Mesenteric fat pad (tissue), 1 donor: Measurements from ENCODE around the gene TH. TPM values are rescaled to one million over a fixed set of nuclear protein-coding genes. Genes with fewer than 3 reads are reported as not detected.

Experiments
- DNase-seq: peaks from one replicate; pipeline ENCODE4 v3.0.0-alpha.2; 2020; ENCODE audit warnings: low spot score
- total RNA-seq: library from RNA; stranded (reverse); fragmentation: NEBNext Ultra II Directional; extraction: Animal tissue kit (Norgen Biotek cat#: 25700); gene quantifications from one replicate; pipeline ENCODE4 v1.2.1, GENCODE V29; 2021
- donor health status: DM: yes; HTN: yes; CAD: no.

The TH gene
- total RNA-seq, 1 donor from 2014 or later = not detected

- peak; percentile 80 for DNase-seq
Measured at GRCh38 chr11:2208691-2209369, 37.2 kb upstream of the TH start.

GRCh38 chr11:2207773-2208621 lies 36.4 kb upstream of the TH start:
- DNase-seq = peak; percentile 74

DNA sequence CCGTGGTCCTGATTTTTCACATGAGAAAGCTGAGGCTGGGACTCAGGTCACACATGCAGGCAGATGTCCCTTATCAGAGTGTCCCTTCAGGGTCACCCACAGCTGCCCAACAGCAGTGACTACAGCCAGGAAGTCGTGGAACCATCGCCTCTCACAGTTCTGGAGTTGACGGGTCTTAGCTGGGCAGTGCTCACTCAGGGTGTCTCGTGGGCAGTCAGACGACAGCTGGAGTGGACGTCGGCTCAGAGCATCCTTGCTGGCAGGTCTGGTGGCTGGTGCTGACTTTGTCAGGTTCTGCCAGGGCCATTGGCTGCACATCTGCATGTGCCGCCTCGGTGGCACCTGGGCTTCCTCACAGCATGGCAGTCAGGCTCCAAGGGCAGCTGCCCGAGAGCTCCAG lies 35.6 kb upstream of the TH start:
- peak; percentile 76 for DNase-seq

DNA sequence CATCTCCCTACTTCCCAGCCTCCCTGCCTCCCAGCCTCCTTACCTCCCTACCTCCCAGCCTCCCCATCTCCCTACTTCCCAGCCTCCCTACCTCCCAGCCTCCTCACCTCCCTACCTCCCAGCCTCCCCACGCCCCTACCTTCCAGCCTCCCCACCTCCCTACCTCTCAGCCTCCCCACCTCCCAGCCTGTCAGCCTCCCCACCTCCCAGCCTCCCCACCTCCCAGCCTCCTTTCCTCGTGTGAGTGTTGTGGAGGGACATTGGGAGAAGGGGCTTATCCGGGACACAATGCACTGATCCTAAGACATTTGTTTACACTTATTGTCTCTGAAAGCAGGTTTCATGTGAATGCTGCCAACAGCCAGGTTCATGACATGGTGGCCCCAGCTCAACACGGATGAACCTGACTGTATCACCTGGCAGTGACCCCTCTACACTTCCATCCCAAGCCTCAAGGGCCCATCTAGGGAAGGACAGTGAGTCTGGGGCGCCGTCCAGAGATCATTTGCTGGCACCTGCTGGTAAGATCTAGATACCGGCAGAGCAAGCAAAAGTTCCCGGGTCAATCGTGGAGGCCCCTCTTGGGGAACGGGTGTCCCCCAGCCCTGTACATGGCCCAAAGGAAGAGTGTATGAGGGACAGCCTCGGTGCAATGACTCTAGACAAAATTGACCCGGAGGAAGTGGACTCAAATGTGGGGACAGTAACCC lies 34.5 kb upstream of the TH start:
- peak; percentile 69 for DNase-seq

- no peak for DNase-seq
Measured at GRCh38 chr11:2205214-2205720, 33.7 kb upstream of the TH start.

GRCh38 chr11:2204361-2205213 lies 33.0 kb upstream of the TH start:
- peak; percentile 60 for DNase-seq

DNA sequence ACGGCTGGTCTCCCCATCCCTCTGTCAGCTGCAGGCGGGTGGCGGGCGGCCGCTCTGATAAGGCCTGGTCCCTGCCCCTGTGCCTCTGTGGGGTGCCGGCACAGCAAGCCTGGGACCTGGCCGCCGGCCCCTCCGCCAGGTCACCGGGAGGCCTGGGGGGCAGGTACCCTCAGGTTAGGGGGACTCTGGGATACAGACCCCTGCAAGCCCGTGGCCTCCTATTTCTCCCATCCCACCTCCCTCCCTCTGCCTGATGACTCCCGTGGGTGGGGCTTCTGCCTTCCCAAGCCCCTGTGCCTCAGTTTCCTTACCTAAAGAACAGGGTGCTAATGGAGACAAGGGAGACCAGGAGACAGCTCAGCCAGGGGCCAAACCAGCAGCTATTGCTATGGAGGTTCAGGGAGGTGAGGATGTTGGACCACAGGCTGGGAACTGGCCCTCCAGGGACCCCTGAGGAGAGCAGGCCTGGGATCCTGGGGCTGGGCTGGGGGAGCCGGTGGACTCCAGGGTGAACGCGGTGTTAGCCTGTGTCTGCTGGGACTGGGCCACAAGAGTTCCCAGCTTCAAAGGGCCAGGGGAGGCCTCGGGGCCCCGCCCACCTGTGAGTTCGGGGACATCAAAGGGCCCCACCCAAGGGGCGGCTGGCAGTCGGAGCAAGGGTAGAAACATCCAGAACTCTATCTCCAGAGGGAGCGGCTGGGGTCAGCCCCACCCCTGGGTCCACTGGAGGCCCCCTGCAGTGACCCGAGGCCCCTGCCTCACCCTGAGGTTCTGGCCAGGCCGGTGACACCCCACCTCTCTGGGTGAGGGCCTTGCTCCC lies 32.0 kb upstream of the TH start:
- DNase-seq = peak; percentile 84

- DNase-seq = peak; percentile 35
Measured at GRCh38 chr11:2202900-2203439, 31.4 kb upstream of the TH start.

GRCh38 chr11:2202071-2202899 lies 30.7 kb upstream of the TH start:
- DNase-seq = no peak

DNA sequence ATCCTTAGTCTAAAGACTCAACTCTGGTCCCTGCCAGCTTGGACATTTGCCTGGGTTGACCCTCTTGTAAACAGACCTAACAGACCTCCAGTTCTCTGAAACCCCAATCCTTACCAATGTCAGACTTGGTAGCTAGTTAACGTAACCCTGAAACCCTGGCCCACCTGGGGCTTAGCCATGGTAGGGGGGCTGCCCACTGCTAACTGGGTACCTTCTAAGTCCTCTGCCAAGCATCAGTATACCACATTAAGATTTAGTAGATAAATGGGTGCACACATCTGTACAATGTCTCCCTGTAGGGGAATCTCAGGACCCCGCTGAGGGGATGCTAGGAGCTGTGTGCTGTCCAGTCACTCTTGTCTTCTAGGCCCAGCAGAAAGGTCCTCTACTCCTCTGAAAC lies 29.9 kb upstream of the TH start:
- DNase-seq = no peak

GRCh38 chr11:2200957-2201519 lies 29.4 kb upstream of the TH start:
- DNase-seq = no peak

- no peak for DNase-seq
Measured at GRCh38 chr11:2200536-2200935, 28.9 kb upstream of the TH start.

GRCh38 chr11:2199466-2200341 lies 28.1 kb upstream of the TH start:
- no peak for DNase-seq

GRCh38 chr11:2198621-2199365 lies 27.2 kb upstream of the TH start:
- no peak for DNase-seq

- no peak for DNase-seq
Measured at GRCh38 chr11:2197771-2198520, 26.3 kb upstream of the TH start.
